ENCODE data around the gene KRTAP19-1. TPM values are rescaled to one million over a fixed set of nuclear protein-coding genes. Genes with fewer than 3 reads are reported as not detected.

The KRTAP19-1 gene
- total RNA-seq, 1 experiment from 2014 or later: not detected

- ChIA-PET RAD21 (ENCODE audit: low non-redundant PET in 1 of 2, low total read pairs in 2 of 2, uncharacterized antibody in 2 of 2, unreplicated experiment in 2 of 2) (no interaction called here), POLR2A (no interaction called here), CTCF (no interaction called here)
- Histone ChIP-seq H3K27ac (ENCODE audit: low read depth, low read length) (no peak overlapping the region), H3K4me3 (replicated peaks in 1 of 2; ENCODE audit: low read depth in 1 of 2, low read length in 2 of 2) (no peak overlapping the region), H2AFZ (ENCODE audit: low read depth, low read length, poor library complexity, severe bottlenecking) (no peak overlapping the region), H3K27me3 (ENCODE audit: insufficient read depth, low read length) (no peaks in the 10 kb centered on the region), H3K36me3 (ENCODE audit: control insufficient read depth in 1 of 2, insufficient read depth in 2 of 2, low read length in 2 of 2) (no peaks in the 10 kb centered on the region), H3K9me3 (ENCODE audit: control insufficient read depth in 1 of 2, insufficient read depth in 1 of 2, low read depth in 1 of 2, low read length in 2 of 2) (peaks cover 8 to 19% of the 10 kb centered on the region in 2 experiments; a peak in 2 of 4 replicates), H3K4me1 (ENCODE audit: control insufficient read depth in 1 of 2, insufficient read depth in 2 of 2, low read length in 2 of 2) (no peaks in the 10 kb centered on the region), H3K4me2 (ENCODE audit: low read length) (no peak overlapping the region), H3K9ac (ENCODE audit: low read length) (no peak overlapping the region), H4K20me1 (ENCODE audit: insufficient read depth) (no peaks in the 10 kb centered on the region), H3K79me2 (ENCODE audit: insufficient read depth, low read length) (no peaks in the 10 kb centered on the region), H3K9me2 (ENCODE audit: insufficient read depth) (no peaks in the 10 kb centered on the region)
- no peak for ATAC-seq
- TF ChIP-seq YY1 (IDR thresholded peaks at IDR 0.05; ENCODE audit: extremely low read depth, insufficient replicate concordance, low read depth, low read length): no peak
- TF ChIP-seq RAD21 (IDR thresholded peaks at IDR 0.05; ENCODE audit: low read depth): no peak
- TF ChIP-seq SP1 (IDR thresholded peaks at IDR 0.05; ENCODE audit: low read depth): no peak
- no peak for TF ChIP-seq ZBTB33 (IDR thresholded peaks at IDR 0.05; ENCODE audit: extremely low read depth, insufficient replicate concordance, low read length)
- TF ChIP-seq REST (IDR thresholded peaks at IDR 0.05; ENCODE audit: low read depth): no peak
- TF ChIP-seq EGR1 (IDR thresholded peaks at IDR 0.05; ENCODE audit: low read depth): no peak
- no peak for TF ChIP-seq ATF3 (IDR thresholded peaks at IDR 0.05)
- TF ChIP-seq MAX (IDR thresholded peaks at IDR 0.05): no peak
- no TSS peak for BruUV-seq (replicated peaks)
- intact Hi-C loops (cut with micrococcal nuclease): no loop called here
- no peak for DNase-seq (ENCODE audit: low read depth, low spot score)
Observed at GRCh38 chr21:30437010-30437565, 43.1 kb downstream of the KRTAP19-1 start.

Measured in HCT116 (cell line).